NK-92 (cell line): ENCODE measurements around the gene ARHGEF33.

Source experiments
- DNase-seq: peaks from one replicate; lab custom pipeline; 2025; ENCODE audit not compliant: unreplicated experiment; lab: John Stamatoyannopoulos, UW

ARHGEF33 gene

GRCh38 chr2:38889575-38889974, at the start of gene ARHGEF33:
TSS of gene ARHGEF33 (plus strand) at chr2:38889875. CDS start at chr2:38919448, 29,573 bp downstream.
- no peak for DNase-seq

GRCh38 chr2:38850045-38850444, 39.6 kb upstream of the ARHGEF33 start:
- DNase-seq: no peak

DNA sequence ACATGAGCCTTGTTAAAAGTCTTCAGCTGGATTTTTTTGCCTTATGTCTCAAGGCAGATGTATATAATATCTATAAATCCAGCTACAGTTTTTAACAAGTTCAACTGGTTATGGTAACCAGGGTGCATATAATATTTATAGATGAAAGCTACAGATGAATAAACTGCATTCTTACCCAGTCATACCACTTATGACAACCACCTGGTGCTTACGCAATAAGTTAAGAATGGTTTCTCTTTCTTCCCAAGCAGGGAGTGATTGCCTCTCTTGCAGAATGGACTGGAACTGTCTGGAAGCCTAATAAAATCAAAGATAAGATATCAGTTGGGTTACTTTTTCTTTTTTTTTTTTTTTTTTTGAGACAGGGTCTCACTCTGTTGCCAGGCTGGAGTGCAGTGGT, 33.5 kb upstream of the ARHGEF33 start:
- DNase-seq: no peak

DNA sequence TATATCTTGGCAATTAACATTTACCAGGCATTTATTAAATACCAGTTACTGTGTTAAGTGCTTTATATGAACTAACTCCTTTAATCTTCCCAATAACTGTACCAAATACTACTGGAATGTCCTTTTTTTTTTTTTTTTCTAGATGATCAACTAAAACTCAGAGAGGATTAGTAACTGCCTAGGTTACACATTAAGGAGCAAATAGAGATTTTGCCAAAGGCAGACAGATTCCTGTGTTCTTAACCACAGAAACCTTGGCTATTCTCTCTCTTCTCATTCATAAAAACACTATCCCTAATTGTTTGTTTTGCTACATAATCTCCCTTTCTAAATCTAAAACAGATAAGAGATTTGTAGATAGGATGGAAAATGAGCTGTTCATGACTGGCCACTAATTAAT, 27.2 kb upstream of the ARHGEF33 start:
- DNase-seq: no peak

- no peak for DNase-seq
Observed at GRCh38 chr2:38863061-38863695, 26.5 kb upstream of the ARHGEF33 start.

GRCh38 chr2:38866773-38867443, 22.8 kb upstream of the ARHGEF33 start:
- no peak for DNase-seq

- DNase-seq: no peak
Observed at GRCh38 chr2:38871432-38871831, 18.2 kb upstream of the ARHGEF33 start.

DNA sequence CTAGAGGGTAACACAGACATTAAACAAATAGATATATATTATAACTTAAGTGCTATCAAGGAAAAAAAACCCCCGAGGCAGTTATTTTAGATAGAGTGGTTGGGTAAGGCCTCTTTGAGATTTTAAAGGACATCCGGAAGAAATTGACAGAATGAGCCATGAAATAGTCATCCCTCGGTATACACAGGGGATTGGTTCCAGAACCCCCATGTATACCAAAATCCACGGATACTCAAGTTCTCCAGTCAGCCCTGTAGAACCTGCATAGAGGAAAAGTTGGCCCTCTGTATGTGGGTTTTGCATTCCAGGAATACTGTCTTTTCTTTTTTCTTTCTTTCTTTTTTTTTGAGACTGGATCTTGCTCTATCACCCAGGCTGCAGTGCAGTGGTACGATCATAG, 15.9 kb upstream of the ARHGEF33 start:
- DNase-seq: no peak

DNA sequence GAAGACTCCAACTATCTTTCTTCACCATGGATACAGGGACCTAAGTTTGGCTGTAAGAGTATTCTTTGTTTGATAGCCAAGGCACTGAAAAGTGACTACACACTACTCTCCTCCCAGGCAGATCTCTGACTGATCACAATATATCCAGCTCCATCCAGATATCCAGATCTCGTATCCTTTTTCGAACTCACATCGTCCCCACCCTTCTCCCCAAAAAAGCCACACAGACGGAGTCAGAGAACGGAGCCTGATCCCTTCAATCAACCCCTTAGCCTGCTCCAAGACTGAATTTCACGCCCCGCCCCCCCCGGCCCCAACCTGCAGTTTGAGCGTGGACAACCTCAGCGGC, 14.5 kb upstream of the ARHGEF33 start:
- no peak for DNase-seq

GRCh38 chr2:38875576-38876367, 13.9 kb upstream of the ARHGEF33 start, which contains the start of the genes DHX57 and MORN2:
TSS of gene DHX57 (minus strand) at chr2:38875934. CDS start at chr2:38868405, 7,529 bp downstream.
TSS of gene MORN2 (plus strand) at chr2:38875976.
- no peak for DNase-seq

GRCh38 chr2:38876407-38876806, 13.3 kb upstream of the ARHGEF33 start:
- no peak for DNase-seq

DNA sequence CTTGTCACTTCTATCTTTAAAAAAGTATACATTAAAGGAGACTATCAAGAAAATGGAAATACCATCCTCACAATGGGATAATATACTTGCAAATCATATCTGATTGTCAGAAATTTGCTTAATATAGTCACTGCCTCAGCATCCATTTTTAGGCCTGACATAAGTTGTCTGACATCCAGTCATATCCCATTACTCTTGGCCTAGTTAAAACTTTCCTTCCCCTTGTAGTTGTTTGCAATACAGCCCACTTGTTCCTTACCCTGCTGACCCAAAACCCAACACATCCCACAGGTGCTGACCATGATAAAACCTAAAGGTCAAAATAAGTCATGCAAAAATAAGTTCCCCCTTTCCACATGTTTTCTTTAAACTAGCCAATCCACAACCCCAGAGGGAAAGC, 3.6 kb upstream of the ARHGEF33 start:
- no peak for DNase-seq

GRCh38 chr2:38887347-38887746, 2.3 kb upstream of the ARHGEF33 start:
- DNase-seq: no peak

DNA sequence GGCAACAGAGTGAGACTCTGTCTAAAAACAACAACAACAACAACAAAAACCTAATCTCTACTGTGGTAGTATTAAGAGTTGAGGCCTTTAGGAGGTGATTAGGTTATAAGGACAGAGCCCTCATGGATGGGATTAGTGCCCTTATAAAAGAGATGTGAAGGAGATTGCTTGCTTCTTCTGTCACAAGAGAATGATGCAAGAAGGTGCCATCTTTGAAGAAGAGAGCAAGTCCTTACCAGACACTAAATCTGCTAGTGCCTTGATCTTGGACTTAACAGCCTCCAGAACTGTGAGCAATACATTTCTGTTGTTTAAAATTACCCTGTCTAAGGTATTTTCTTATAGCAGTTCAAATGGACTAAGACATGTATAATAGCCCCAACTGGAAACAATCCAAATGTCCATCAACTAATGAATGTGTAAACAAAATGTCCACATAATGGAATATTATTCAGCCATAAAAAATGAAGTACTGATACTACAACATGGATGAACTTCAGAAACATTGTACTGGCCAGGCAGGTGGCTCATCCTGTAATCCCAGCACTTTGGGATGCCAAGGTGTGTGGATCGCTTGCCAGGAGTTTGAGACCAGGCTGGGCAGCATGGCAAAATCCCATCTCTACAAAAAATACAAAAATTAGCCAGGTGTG, 1.6 kb upstream of the ARHGEF33 start:
- no peak for DNase-seq

DNA sequence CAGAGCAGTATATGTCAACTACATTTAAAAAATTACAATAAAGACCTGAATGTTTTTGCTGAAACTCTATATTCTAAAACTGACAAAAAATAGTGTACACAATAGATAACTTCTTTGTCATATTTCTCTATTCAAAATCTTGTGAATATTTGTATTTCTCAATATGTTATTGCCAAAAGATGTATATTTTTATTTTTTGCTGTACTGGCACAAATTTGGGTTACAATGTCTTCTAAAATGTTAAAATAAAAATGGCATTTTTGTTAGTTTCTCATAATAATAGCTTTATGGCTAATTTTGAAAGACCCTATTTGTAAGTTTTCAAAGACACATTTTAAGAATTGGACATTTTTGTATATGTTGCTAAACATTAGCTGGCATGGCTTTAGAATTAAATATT, 630 bp upstream of the ARHGEF33 start:
- DNase-seq: no peak

DNA sequence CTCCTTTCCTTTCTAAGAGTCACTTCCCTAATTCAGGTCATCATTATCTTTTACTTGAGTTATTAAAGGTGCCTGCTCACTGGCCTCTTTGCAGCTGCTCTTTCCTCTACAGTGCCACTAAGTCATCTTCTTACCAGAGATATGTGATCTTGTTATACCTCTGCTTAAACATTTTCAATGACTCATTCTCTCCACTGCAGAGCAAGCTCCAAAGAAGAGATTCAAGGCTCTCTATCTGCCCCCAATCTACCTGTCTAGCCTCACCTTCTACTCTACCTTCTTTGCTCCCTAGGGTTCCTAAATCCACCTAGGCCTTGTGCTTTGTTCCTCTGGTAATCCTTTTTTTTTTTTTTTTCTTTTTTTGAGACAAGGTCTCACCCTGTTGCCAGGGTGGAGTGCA, 3.1 kb downstream of the ARHGEF33 start:
- DNase-seq: no peak

DNA sequence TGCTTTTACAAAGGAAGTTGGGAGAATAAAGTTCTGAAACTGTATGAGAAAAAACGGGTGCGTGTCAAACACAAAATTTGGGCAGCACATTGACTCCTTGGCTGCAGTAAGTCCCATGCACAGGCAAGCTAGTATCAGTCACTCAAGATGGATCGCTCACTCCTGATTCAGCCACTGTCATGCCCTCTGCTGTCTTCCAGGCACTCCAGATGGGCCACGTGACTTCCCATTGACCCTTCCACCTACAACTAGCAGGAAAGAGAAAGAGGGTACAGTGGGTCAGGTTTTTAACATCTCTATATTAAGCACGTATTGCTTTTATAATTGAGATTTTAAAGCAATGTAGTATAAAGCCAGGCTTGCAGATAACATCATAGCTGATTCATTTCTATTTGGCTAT, 8.6 kb downstream of the ARHGEF33 start:
- no peak for DNase-seq

DNA sequence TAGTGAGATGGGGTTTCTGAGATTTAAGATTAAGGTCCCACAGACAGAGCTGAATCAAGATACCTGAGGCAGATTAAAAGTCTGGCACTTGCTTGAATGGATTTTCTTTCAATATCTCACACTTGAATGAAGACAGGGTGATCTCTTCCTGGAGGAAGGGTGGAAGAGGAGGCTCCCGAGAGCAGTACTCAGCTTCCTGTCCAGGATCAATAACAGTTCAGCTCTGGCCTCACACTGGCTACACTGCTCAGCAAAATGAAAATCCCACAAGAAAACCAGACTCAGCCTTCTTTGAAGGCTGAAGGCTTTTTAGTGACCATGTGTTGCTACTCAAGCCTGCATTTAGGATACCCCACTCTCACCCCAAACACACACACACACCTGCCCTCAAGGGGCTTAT, 11.1 kb downstream of the ARHGEF33 start:
- DNase-seq: no peak

GRCh38 chr2:38905251-38905650, 15.6 kb downstream of the ARHGEF33 start:
- DNase-seq: no peak

- no peak for DNase-seq
Observed at GRCh38 chr2:38907242-38907641, 17.6 kb downstream of the ARHGEF33 start.

GRCh38 chr2:38907743-38908562, 18.3 kb downstream of the ARHGEF33 start:
- DNase-seq: no peak
